ENCODE measurements around the gene ALDH4A1.
A peak's percentile ranks its signal among the peaks of the same experiment; 100 is the strongest.

Gene ALDH4A1

DNA sequence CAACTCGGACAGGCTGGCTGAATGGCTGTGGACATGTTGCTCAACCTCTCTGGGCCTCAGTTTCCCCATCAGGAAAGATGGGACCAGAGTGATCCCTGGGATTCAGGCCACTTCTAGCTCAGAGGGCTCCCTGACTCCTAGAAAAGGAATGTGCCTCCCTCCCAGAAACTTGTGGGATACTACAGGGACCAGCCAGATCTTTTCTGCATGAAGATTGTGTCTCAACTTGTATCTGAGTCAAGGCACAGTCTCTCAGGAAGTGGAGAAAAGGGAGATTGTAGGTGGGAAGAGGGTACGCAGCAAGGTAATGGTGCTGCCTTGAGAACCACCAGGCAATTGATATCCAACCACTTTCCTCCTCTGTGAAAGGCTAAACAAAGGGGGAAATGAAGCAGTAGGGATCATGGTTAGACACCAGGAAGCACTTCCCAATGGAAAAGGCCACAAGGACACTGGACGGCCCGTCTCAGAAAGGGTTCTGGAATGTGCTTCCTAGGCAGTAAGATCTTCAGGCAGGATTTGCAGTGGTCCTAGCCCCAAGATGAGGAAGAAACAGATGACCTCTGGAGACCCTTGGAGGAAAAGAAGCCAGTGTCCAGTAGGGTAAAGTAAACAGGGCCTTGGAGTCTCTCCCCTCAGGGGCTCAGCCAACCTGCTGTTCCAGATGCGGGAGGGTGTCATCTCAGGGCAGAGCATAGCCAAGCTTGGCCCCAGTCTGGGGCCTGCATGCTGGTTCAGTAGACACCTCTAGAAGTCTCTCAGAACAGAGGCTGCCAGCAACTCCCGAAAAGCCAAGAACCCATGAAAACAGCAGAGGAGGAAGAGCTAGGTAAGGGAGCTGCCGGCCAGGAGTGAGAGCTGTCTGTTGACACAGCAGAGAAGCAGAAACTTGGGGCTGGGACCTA, 37.3 kb upstream of the ALDH4A1 start:
- no CpG with 5 or more reads among the region's 7 CpGs for WGBS (ENCODE audit: extremely low coverage, insufficient coverage, insufficient read length)

DNA sequence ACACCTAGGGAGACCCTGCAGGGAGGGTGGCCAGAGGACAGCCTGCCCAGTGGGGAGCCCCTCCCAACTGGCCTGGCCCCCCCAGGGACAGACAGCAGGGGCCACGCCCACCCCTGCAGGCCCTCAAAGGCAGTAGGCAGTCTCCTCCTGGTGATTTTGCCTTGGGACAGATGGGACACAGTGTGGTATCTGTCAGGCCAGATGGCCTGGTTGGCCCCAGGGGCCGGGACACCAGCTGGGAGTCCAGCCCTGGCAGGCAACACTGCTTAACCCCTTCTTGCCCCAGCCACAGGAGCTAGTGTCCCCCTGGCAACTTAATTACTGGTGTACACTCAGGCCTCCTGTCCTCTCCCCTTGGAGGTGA, 36.3 kb upstream of the ALDH4A1 start:
- Histone ChIP-seq H3K9ac (ENCODE audit: low read length) (no peak overlapping the region), H2BK120ac (ENCODE audit: insufficient read depth, low read length, poor library complexity) (no peak overlapping the region), H3K79me1 (ENCODE audit: low read length) (peaks cover 11% of the 10 kb centered on the region), H3K79me2 (ENCODE audit: control insufficient read depth, insufficient read depth, low read length, poor library complexity) (peaks cover 7% of the 10 kb centered on the region), H3K9me3 (ENCODE audit: insufficient read depth, low read depth, low read length) (peaks cover 2% of the 10 kb centered on the region), H3K18ac (ENCODE audit: low read length) (peak overlapping the region; percentile 50), H3K4me2 (ENCODE audit: low read length) (no peak overlapping the region), H3K27me3 (ENCODE audit: insufficient read depth, low read length) (no peaks in the 10 kb centered on the region), H3K14ac (ENCODE audit: low read length) (peak overlapping the region; percentile 29), H3K23ac (ENCODE audit: low read length) (no peak overlapping the region), H3K4ac (ENCODE audit: low read depth, low read length) (no peak overlapping the region), H3K27ac (ENCODE audit: low read depth, low read length) (no peak overlapping the region), H2AFZ (ENCODE audit: insufficient read depth, low read length, poor library complexity) (no peak overlapping the region), H4K8ac (ENCODE audit: low read depth, low read length) (no peak overlapping the region), H4K91ac (ENCODE audit: low read depth, low read length) (peak overlapping the region; percentile 56), H4K12ac (ENCODE audit: low read depth, low read length) (no peak overlapping the region), H2BK5ac (ENCODE audit: low read depth, low read length, poor library complexity) (peak overlapping the region; percentile 18), H2AK5ac (ENCODE audit: low read length) (no peak overlapping the region), H3K4me1 (ENCODE audit: control insufficient read depth in 1 of 2, insufficient read depth in 2 of 2, low read length in 2 of 2) (peaks cover 37 to 50% of the 10 kb centered on the region in 2 experiments), H2BK12ac (ENCODE audit: low read length) (peak overlapping the region; percentile 5), H3K36me3 (ENCODE audit: control insufficient read depth in 1 of 2, insufficient read depth in 2 of 2, low read length in 2 of 2) (peaks cover 4 to 6% of the 10 kb centered on the region in 2 experiments), H3K4me3 (ENCODE audit: low read depth, low read length) (no peak overlapping the region)
- peak; percentile 59 to 71 for DNase-seq
- WGBS (ENCODE audit: extremely low coverage, insufficient coverage, insufficient read length), result no CpG with 5 or more reads among the region's 2 CpGs

More for the DNA sequence above, 37.3 kb upstream of the ALDH4A1 start:
- H3K79me1 ChIP-seq (ENCODE audit: low read length), result peaks cover 11% of the 10 kb centered on the region
- DNase-seq, result peak; percentile 72 to 79
- peak overlapping the region; percentile 29 for H3K14ac ChIP-seq (ENCODE audit: low read length)
- peak overlapping the region; percentile 26 for H2AK5ac ChIP-seq (ENCODE audit: low read length)
- peak overlapping the region; percentile 56 for H4K91ac ChIP-seq (ENCODE audit: low read depth, low read length)
- no peak overlapping the region for H3K4me3 ChIP-seq (ENCODE audit: low read depth, low read length)
- no peak overlapping the region for H4K8ac ChIP-seq (ENCODE audit: low read depth, low read length)
- no peak overlapping the region for H2AFZ ChIP-seq (ENCODE audit: insufficient read depth, low read length, poor library complexity)
- H3K9me3 ChIP-seq (ENCODE audit: insufficient read depth, low read depth, low read length), result peaks cover 2% of the 10 kb centered on the region
- peak overlapping the region; percentile 18 for H2BK5ac ChIP-seq (ENCODE audit: low read depth, low read length, poor library complexity)
- H4K12ac ChIP-seq (ENCODE audit: low read depth, low read length), result no peak overlapping the region
- H2BK120ac ChIP-seq (ENCODE audit: insufficient read depth, low read length, poor library complexity), result peak overlapping the region; percentile 34
- no peaks in the 10 kb centered on the region for H3K27me3 ChIP-seq (ENCODE audit: insufficient read depth, low read length)
- H3K36me3 ChIP-seq (ENCODE audit: control insufficient read depth in 1 of 2, insufficient read depth in 2 of 2, low read length in 2 of 2), result peaks cover 5 to 9% of the 10 kb centered on the region in 2 experiments
- H2BK12ac ChIP-seq (ENCODE audit: low read length), result no peak overlapping the region
- no peak overlapping the region for H3K9ac ChIP-seq (ENCODE audit: low read length)
- no peak overlapping the region for H3K23ac ChIP-seq (ENCODE audit: low read length)
- peaks cover 7% of the 10 kb centered on the region for H3K79me2 ChIP-seq (ENCODE audit: control insufficient read depth, insufficient read depth, low read length, poor library complexity)
- H3K4me1 ChIP-seq (ENCODE audit: control insufficient read depth in 1 of 2, insufficient read depth in 2 of 2, low read length in 2 of 2), result peaks cover 37 to 53% of the 10 kb centered on the region in 2 experiments
- H3K4me2 ChIP-seq (ENCODE audit: low read length), result no peak overlapping the region
- peak overlapping the region; percentile 20 for H3K18ac ChIP-seq (ENCODE audit: low read length)
- H3K4ac ChIP-seq (ENCODE audit: low read depth, low read length), result peak overlapping the region; percentile 3
- no peak overlapping the region for H3K27ac ChIP-seq (ENCODE audit: low read depth, low read length)

GRCh38 chr1:18938008-18938706, 35.8 kb upstream of the ALDH4A1 start:
- peak; percentile 61 to 63 for DNase-seq
- Histone ChIP-seq H3K23ac (ENCODE audit: low read length) (no peak overlapping the region), H3K4me1 (ENCODE audit: control insufficient read depth in 1 of 2, insufficient read depth in 2 of 2, low read length in 2 of 2) (peaks cover 37 to 52% of the 10 kb centered on the region in 2 experiments), H3K4me3 (ENCODE audit: low read depth, low read length) (no peak overlapping the region), H3K4ac (ENCODE audit: low read depth, low read length) (no peak overlapping the region), H3K4me2 (ENCODE audit: low read length) (no peak overlapping the region), H3K18ac (ENCODE audit: low read length) (peak overlapping the region; percentile 50), H2BK120ac (ENCODE audit: insufficient read depth, low read length, poor library complexity) (no peak overlapping the region), H4K8ac (ENCODE audit: low read depth, low read length) (no peak overlapping the region), H2BK5ac (ENCODE audit: low read depth, low read length, poor library complexity) (peak overlapping the region; percentile 4), H2BK12ac (ENCODE audit: low read length) (peak overlapping the region; percentile 5), H3K27ac (ENCODE audit: low read depth, low read length) (no peak overlapping the region), H3K9me3 (ENCODE audit: insufficient read depth, low read depth, low read length) (peaks cover 2% of the 10 kb centered on the region), H4K91ac (ENCODE audit: low read depth, low read length) (peak overlapping the region; percentile 8), H2AFZ (ENCODE audit: insufficient read depth, low read length, poor library complexity) (no peak overlapping the region), H3K79me1 (ENCODE audit: low read length) (peaks cover 11% of the 10 kb centered on the region), H4K12ac (ENCODE audit: low read depth, low read length) (no peak overlapping the region), H2AK5ac (ENCODE audit: low read length) (no peak overlapping the region), H3K14ac (ENCODE audit: low read length) (peak overlapping the region; percentile 4), H3K79me2 (ENCODE audit: control insufficient read depth, insufficient read depth, low read length, poor library complexity) (peaks cover 7% of the 10 kb centered on the region), H3K36me3 (ENCODE audit: control insufficient read depth in 1 of 2, insufficient read depth in 2 of 2, low read length in 2 of 2) (peaks cover 0 to under 1% of the 10 kb centered on the region in 2 experiments), H3K9ac (ENCODE audit: low read length) (no peak overlapping the region), H3K27me3 (ENCODE audit: insufficient read depth, low read length) (no peaks in the 10 kb centered on the region)
- no CpG with 5 or more reads among the region's 14 CpGs for WGBS (ENCODE audit: extremely low coverage, insufficient coverage, insufficient read length)

GRCh38 chr1:18937539-18937938, 35.2 kb upstream of the ALDH4A1 start:
- no peak overlapping the region for H4K12ac ChIP-seq (ENCODE audit: low read depth, low read length)
- no peak overlapping the region for H3K4ac ChIP-seq (ENCODE audit: low read depth, low read length)
- peaks cover 13% of the 10 kb centered on the region for H3K79me1 ChIP-seq (ENCODE audit: low read length)
- no peak overlapping the region for H2BK12ac ChIP-seq (ENCODE audit: low read length)
- H3K9me3 ChIP-seq (ENCODE audit: insufficient read depth, low read depth, low read length), result peaks cover 4% of the 10 kb centered on the region
- peaks cover 41 to 57% of the 10 kb centered on the region in 2 experiments for H3K4me1 ChIP-seq (ENCODE audit: control insufficient read depth in 1 of 2, insufficient read depth in 2 of 2, low read length in 2 of 2)
- no peaks in the 10 kb centered on the region for H3K36me3 ChIP-seq (ENCODE audit: control insufficient read depth in 1 of 2, insufficient read depth in 2 of 2, low read length in 2 of 2)
- no peak overlapping the region for H3K14ac ChIP-seq (ENCODE audit: low read length)
- H2BK120ac ChIP-seq (ENCODE audit: insufficient read depth, low read length, poor library complexity), result no peak overlapping the region
- no CpG with 5 or more reads among the region's 8 CpGs for WGBS (ENCODE audit: extremely low coverage, insufficient coverage, insufficient read length)
- H3K18ac ChIP-seq (ENCODE audit: low read length), result peak overlapping the region; percentile 5
- H3K9ac ChIP-seq (ENCODE audit: low read length), result no peak overlapping the region
- no peak overlapping the region for H3K4me2 ChIP-seq (ENCODE audit: low read length)
- peak overlapping the region; percentile 15 for H4K91ac ChIP-seq (ENCODE audit: low read depth, low read length)
- H2AK5ac ChIP-seq (ENCODE audit: low read length), result no peak overlapping the region
- H3K27ac ChIP-seq (ENCODE audit: low read depth, low read length), result peak overlapping the region; percentile 7
- DNase-seq, result no peak
- no peaks in the 10 kb centered on the region for H3K27me3 ChIP-seq (ENCODE audit: insufficient read depth, low read length)
- no peak overlapping the region for H2BK5ac ChIP-seq (ENCODE audit: low read depth, low read length, poor library complexity)
- H3K4me3 ChIP-seq (ENCODE audit: low read depth, low read length), result no peak overlapping the region
- H2AFZ ChIP-seq (ENCODE audit: insufficient read depth, low read length, poor library complexity), result no peak overlapping the region
- peaks cover 7% of the 10 kb centered on the region for H3K79me2 ChIP-seq (ENCODE audit: control insufficient read depth, insufficient read depth, low read length, poor library complexity)
- no peak overlapping the region for H3K23ac ChIP-seq (ENCODE audit: low read length)
- H4K8ac ChIP-seq (ENCODE audit: low read depth, low read length), result no peak overlapping the region
